GM23338 (cell line): ENCODE data around the gene ST8SIA4. TPM values are rescaled to one million over a fixed set of nuclear protein-coding genes. Genes with fewer than 3 reads are reported as not detected.

Experiments used
- ATAC-seq: fragments of 200-7000 bp; cut with Tn5 transposase; 3 replicates; pipeline ENCODE4 v1.9.1; 2020
- DNase-seq: peaks from one replicate; pipeline ENCODE4 v3.0.0-alpha.2; 2015; ENCODE audit warnings: low spot score
- H2AFZ ChIP-seq: fragments of 200-600 bp; sonication (generic); 2 replicates; pipeline ENCODE4 v1.8.0; 2016; ENCODE audit warnings: antibody characterized with exemption, mild to moderate bottlenecking, moderate library complexity
- H3F3A ChIP-seq: fragments of 200-600 bp; sonication (generic); replicated peaks from 2 replicates; pipeline ENCODE4 v1.8.0; 2017; ENCODE audit warnings: antibody characterized with exemption, mixed run types, low read depth
- H3K27ac ChIP-seq: fragments of 200-600 bp; sonication (generic); 2 replicates; pipeline ENCODE4 v1.6.1; 2016; ENCODE audit warnings: low read depth
- H3K27me3 ChIP-seq: fragments of 200-600 bp; sonication (generic); 2 replicates; pipeline ENCODE4 v1.8.0; 2016; ENCODE audit warnings: mild to moderate bottlenecking, mixed run types, moderate library complexity; ENCODE audit not compliant: insufficient read depth
- H3K36me3 ChIP-seq: fragments of 200-600 bp; sonication (generic); 2 replicates; pipeline ENCODE4 v1.8.0; 2016; ENCODE audit warnings: mild to moderate bottlenecking; ENCODE audit not compliant: insufficient read depth
- H3K4me1 ChIP-seq: fragments of 200-600 bp; sonication (generic); 2 replicates; pipeline ENCODE4 v1.8.0; 2016; ENCODE audit warnings: mild to moderate bottlenecking, moderate library complexity; ENCODE audit not compliant: insufficient read depth
- H3K4me2 ChIP-seq: fragments of 200-600 bp; sonication (generic); 2 replicates; pipeline ENCODE4 v1.7.1; 2017; ENCODE audit warnings: mixed run types
- H3K4me3 ChIP-seq: fragments of 200-600 bp; sonication (generic); 2 replicates; pipeline ENCODE4 v1.6.1; 2016; ENCODE audit warnings: mixed run types
- H3K79me2 ChIP-seq: fragments of 200-600 bp; sonication (generic); replicated peaks from 2 replicates; pipeline ENCODE4 v1.8.0; 2017; ENCODE audit warnings: mild to moderate bottlenecking; ENCODE audit not compliant: insufficient read depth
- H3K9me2 ChIP-seq: fragments of 200-600 bp; sonication (generic); 2 replicates; pipeline ENCODE4 v1.8.0; 2017; ENCODE audit not compliant: insufficient read depth
- H4K20me1 ChIP-seq: fragments of 200-600 bp; sonication (generic); replicated peaks from 2 replicates; pipeline ENCODE4 v1.8.0; 2017; ENCODE audit warnings: mild to moderate bottlenecking; ENCODE audit not compliant: insufficient read depth
- H3K27ac Mint-ChIP-seq: 2 replicates; pipeline ENCODE4 v1.8.0; 2020; ENCODE audit warnings: inconsistent platforms, mild to moderate bottlenecking, moderate library complexity, mixed read lengths
- H3K27me3 Mint-ChIP-seq: 3 replicates; pipeline ENCODE4 v1.8.0; 2022; ENCODE audit warnings: low read depth, mild to moderate bottlenecking, moderate library complexity, mixed read lengths, inconsistent platforms; ENCODE audit not compliant: insufficient read depth, poor library complexity
- H3K36me3 Mint-ChIP-seq: 3 replicates; pipeline ENCODE4 v1.8.0; 2021; ENCODE audit warnings: low read depth, mild to moderate bottlenecking, inconsistent platforms, moderate library complexity, mixed read lengths
- H3K4me1 Mint-ChIP-seq: 3 replicates; pipeline ENCODE4 v1.8.0; 2020; ENCODE audit warnings: mild to moderate bottlenecking, inconsistent platforms, mixed read lengths
- H3K4me3 Mint-ChIP-seq: 3 replicates; pipeline ENCODE4 v1.8.0; 2021; ENCODE audit warnings: moderate library complexity, mild to moderate bottlenecking, inconsistent platforms, mixed read lengths
- H3K9me3 Mint-ChIP-seq: 3 replicates; pipeline ENCODE4 v1.8.0; 2020; ENCODE audit warnings: moderate library complexity, mild to moderate bottlenecking, inconsistent platforms, mixed read lengths
- CREB1 ChIP-seq: fragments of 250-450 bp; sonication (Bioruptor Pico); IDR thresholded peaks from 2 replicates; pipeline ENCODE4 v1.5.0; 2020; ENCODE audit warnings: low read depth, mild to moderate bottlenecking, moderate library complexity
- EZH2 ChIP-seq: fragments of 200-600 bp; sonication (generic); IDR thresholded peaks from one replicate; pipeline ENCODE4 v1.8.0; 2017; ENCODE audit warnings: antibody characterized with exemption, mild to moderate bottlenecking, low read depth; ENCODE audit not compliant: unreplicated experiment
- EZH2phosphoT487 ChIP-seq: fragments of 200-600 bp; sonication (generic); IDR thresholded peaks from one replicate; pipeline ENCODE4 v1.8.1; 2018; ENCODE audit warnings: antibody characterized with exemption; ENCODE audit not compliant: unreplicated experiment
- JUNB ChIP-seq: IDR thresholded peaks from one replicate; pipeline ENCODE4 v1.6.1; 2016; ENCODE audit warnings: antibody characterized with exemption; ENCODE audit not compliant: unreplicated experiment
- NANOG ChIP-seq: IDR thresholded peaks from 2 replicates; pipeline ENCODE4 v1.6.1; 2016; ENCODE audit warnings: antibody characterized with exemption, borderline replicate concordance
- POLR2AphosphoS5 ChIP-seq: IDR thresholded peaks from 2 replicates; pipeline ENCODE4 v1.6.1; 2016; ENCODE audit warnings: antibody characterized with exemption, low read depth
- STAT1 ChIP-seq: IDR thresholded peaks from one replicate; pipeline ENCODE4 v1.6.1; 2016; ENCODE audit warnings: antibody characterized with exemption; ENCODE audit not compliant: unreplicated experiment
- ZNF114 ChIP-seq: fragments of 250-450 bp; sonication (Bioruptor Pico); IDR thresholded peaks from 2 replicates; pipeline ENCODE4 v1.5.0; 2020; ENCODE audit warnings: mild to moderate bottlenecking, moderate library complexity
- ZNF331 ChIP-seq: fragments of 250-450 bp; sonication (Bioruptor Pico); IDR thresholded peaks from 2 replicates; pipeline ENCODE4 v1.5.0; 2020; ENCODE audit warnings: low read depth, mild to moderate bottlenecking, moderate library complexity
- polyA plus RNA-seq: library from polyadenylated mRNA; unstranded; fragments of >200 nt; fragmentation: Nextera tagmentation; extraction: Ambion mirVana; gene quantifications from 2 replicates; pipeline ENCODE4 v1.2.1, GENCODE V29; 2016
- total RNA-seq: library from RNA; depleted of rRNA; stranded (reverse); fragments of >200 nt; shearing (Covaris generic); gene quantifications from 2 replicates; pipeline ENCODE4 v1.2.3, GENCODE V29; 2014
- TF ChIP-seq, protein P1 (sequence below): fragments of 250-450 bp; sonication (Bioruptor Pico); IDR thresholded peaks from 2 replicates; pipeline ENCODE4 v1.5.0; 2020; ENCODE audit warnings: mild to moderate bottlenecking, moderate library complexity
- TF ChIP-seq, protein P2 (sequence below), 2 experiments: fragments of 200-600 bp in 1 of 2; sonication (generic) in 1 of 2; conservative IDR thresholded peaks; 2 replicates each; pipeline versions ENCODE4 v1.5.1 to v1.6.1; 2016 to 2017; ENCODE audit warnings: antibody characterized with exemption in 2 of 2, low read depth in 2 of 2, mild to moderate bottlenecking in 2 of 2, moderate library complexity in 1 of 2
- TF ChIP-seq, protein P3 (sequence below): IDR thresholded peaks from one replicate; pipeline ENCODE4 v1.6.1; 2018; ENCODE audit warnings: antibody characterized with exemption; ENCODE audit not compliant: unreplicated experiment
- TF ChIP-seq, protein P4 (sequence below): IDR thresholded peaks from 2 replicates; pipeline ENCODE4 v1.6.1; 2016; ENCODE audit warnings: antibody characterized with exemption

Gene ST8SIA4
- total and polyA plus RNA-seq, 2 experiments from 2014 or later: 0.11 to 0.28 TPM

DNA sequence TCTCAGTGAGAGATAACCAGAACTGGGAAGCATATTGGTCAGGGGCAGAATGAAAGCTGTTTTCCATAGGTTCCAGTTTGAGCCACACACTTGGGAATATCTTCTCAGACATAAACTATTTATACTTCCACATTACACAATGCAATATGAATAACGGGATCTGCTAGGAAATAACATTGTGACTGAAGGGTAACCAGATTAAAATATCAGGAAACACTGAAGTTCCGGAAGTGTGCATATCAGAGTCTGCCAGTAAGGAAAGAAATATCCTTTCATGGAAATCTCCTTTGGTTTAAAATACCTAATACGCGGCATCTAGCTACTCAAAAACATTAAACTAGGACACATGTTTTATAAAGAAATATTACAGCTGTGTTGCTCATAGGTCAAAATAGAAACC is 56.3 kb downstream of the ST8SIA4 start:
- no peak overlapping the region for H3K27ac ChIP-seq
- H3K79me2 ChIP-seq: no peaks in the 10 kb centered on the region
- no peak overlapping the region for H3K27ac Mint-ChIP-seq
- ATAC-seq: no peak
- no peaks in the 10 kb centered on the region for H3F3A ChIP-seq
- no peak overlapping the region for H2AFZ ChIP-seq
- no peaks in the 10 kb centered on the region for H3K27me3 ChIP-seq
- no peaks in the 10 kb centered on the region for H3K36me3 ChIP-seq
- H3K4me2 ChIP-seq: no peak overlapping the region
- H3K27me3 Mint-ChIP-seq: no peaks in the 10 kb centered on the region
- H3K4me3 ChIP-seq: no peak overlapping the region
- H3K4me3 Mint-ChIP-seq: no peak overlapping the region
- no peaks in the 10 kb centered on the region for H3K9me2 ChIP-seq
- no peak for DNase-seq
- H4K20me1 ChIP-seq: no peaks in the 10 kb centered on the region
- TF ChIP-seq, protein P1, sequence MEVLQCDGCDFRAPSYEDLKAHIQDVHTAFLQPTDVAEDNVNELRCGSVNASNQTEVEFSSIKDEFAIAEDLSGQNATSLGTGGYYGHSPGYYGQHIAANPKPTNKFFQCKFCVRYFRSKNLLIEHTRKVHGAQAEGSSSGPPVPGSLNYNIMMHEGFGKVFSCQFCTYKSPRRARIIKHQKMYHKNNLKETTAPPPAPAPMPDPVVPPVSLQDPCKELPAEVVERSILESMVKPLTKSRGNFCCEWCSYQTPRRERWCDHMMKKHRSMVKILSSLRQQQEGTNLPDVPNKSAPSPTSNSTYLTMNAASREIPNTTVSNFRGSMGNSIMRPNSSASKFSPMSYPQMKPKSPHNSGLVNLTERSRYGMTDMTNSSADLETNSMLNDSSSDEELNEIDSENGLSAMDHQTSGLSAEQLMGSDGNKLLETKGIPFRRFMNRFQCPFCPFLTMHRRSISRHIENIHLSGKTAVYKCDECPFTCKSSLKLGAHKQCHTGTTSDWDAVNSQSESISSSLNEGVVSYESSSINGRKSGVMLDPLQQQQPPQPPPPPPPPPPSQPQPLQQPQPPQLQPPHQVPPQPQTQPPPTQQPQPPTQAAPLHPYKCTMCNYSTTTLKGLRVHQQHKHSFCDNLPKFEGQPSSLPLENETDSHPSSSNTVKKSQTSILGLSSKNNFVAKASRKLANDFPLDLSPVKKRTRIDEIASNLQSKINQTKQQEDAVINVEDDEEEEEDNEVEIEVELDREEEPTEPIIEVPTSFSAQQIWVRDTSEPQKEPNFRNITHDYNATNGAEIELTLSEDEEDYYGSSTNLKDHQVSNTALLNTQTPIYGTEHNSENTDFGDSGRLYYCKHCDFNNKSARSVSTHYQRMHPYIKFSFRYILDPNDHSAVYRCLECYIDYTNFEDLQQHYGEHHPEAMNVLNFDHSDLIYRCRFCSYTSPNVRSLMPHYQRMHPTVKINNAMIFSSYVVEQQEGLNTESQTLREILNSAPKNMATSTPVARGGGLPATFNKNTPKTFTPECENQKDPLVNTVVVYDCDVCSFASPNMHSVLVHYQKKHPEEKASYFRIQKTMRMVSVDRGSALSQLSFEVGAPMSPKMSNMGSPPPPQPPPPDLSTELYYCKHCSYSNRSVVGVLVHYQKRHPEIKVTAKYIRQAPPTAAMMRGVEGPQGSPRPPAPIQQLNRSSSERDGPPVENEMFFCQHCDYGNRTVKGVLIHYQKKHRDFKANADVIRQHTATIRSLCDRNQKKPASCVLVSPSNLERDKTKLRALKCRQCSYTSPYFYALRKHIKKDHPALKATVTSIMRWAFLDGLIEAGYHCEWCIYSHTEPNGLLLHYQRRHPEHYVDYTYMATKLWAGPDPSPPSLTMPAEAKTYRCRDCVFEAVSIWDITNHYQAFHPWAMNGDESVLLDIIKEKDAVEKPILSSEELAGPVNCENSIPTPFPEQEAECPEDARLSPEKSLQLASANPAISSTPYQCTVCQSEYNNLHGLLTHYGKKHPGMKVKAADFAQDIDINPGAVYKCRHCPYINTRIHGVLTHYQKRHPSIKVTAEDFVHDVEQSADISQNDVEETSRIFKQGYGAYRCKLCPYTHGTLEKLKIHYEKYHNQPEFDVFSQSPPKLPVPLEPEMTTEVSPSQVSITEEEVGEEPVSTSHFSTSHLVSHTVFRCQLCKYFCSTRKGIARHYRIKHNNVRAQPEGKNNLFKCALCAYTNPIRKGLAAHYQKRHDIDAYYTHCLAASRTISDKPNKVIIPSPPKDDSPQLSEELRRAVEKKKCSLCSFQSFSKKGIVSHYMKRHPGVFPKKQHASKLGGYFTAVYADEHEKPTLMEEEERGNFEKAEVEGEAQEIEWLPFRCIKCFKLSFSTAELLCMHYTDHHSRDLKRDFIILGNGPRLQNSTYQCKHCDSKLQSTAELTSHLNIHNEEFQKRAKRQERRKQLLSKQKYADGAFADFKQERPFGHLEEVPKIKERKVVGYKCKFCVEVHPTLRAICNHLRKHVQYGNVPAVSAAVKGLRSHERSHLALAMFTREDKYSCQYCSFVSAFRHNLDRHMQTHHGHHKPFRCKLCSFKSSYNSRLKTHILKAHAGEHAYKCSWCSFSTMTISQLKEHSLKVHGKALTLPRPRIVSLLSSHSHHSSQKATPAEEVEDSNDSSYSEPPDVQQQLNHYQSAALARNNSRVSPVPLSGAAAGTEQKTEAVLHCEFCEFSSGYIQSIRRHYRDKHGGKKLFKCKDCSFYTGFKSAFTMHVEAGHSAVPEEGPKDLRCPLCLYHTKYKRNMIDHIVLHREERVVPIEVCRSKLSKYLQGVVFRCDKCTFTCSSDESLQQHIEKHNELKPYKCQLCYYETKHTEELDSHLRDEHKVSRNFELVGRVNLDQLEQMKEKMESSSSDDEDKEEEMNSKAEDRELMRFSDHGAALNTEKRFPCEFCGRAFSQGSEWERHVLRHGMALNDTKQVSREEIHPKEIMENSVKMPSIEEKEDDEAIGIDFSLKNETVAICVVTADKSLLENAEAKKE (CRISPR knock-in tag): no peak
- TF ChIP-seq JUNB (no peak), ZNF331 (CRISPR knock-in tag) (no peak), ZNF114 (CRISPR knock-in tag) (no peak), EZH2phosphoT487 (no peak), CREB1 (no peak), NANOG (no peak), EZH2 (no peak), POLR2AphosphoS5 (no peak), STAT1 (no peak)
- TF ChIP-seq, protein P2, sequence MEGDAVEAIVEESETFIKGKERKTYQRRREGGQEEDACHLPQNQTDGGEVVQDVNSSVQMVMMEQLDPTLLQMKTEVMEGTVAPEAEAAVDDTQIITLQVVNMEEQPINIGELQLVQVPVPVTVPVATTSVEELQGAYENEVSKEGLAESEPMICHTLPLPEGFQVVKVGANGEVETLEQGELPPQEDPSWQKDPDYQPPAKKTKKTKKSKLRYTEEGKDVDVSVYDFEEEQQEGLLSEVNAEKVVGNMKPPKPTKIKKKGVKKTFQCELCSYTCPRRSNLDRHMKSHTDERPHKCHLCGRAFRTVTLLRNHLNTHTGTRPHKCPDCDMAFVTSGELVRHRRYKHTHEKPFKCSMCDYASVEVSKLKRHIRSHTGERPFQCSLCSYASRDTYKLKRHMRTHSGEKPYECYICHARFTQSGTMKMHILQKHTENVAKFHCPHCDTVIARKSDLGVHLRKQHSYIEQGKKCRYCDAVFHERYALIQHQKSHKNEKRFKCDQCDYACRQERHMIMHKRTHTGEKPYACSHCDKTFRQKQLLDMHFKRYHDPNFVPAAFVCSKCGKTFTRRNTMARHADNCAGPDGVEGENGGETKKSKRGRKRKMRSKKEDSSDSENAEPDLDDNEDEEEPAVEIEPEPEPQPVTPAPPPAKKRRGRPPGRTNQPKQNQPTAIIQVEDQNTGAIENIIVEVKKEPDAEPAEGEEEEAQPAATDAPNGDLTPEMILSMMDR (conservative IDR thresholded peaks at IDR 0.05; ENCODE audit: low read depth in 2 of 2): no peak
- TF ChIP-seq, protein P3, sequence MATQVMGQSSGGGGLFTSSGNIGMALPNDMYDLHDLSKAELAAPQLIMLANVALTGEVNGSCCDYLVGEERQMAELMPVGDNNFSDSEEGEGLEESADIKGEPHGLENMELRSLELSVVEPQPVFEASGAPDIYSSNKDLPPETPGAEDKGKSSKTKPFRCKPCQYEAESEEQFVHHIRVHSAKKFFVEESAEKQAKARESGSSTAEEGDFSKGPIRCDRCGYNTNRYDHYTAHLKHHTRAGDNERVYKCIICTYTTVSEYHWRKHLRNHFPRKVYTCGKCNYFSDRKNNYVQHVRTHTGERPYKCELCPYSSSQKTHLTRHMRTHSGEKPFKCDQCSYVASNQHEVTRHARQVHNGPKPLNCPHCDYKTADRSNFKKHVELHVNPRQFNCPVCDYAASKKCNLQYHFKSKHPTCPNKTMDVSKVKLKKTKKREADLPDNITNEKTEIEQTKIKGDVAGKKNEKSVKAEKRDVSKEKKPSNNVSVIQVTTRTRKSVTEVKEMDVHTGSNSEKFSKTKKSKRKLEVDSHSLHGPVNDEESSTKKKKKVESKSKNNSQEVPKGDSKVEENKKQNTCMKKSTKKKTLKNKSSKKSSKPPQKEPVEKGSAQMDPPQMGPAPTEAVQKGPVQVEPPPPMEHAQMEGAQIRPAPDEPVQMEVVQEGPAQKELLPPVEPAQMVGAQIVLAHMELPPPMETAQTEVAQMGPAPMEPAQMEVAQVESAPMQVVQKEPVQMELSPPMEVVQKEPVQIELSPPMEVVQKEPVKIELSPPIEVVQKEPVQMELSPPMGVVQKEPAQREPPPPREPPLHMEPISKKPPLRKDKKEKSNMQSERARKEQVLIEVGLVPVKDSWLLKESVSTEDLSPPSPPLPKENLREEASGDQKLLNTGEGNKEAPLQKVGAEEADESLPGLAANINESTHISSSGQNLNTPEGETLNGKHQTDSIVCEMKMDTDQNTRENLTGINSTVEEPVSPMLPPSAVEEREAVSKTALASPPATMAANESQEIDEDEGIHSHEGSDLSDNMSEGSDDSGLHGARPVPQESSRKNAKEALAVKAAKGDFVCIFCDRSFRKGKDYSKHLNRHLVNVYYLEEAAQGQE: no peak
- TF ChIP-seq, protein P4, sequence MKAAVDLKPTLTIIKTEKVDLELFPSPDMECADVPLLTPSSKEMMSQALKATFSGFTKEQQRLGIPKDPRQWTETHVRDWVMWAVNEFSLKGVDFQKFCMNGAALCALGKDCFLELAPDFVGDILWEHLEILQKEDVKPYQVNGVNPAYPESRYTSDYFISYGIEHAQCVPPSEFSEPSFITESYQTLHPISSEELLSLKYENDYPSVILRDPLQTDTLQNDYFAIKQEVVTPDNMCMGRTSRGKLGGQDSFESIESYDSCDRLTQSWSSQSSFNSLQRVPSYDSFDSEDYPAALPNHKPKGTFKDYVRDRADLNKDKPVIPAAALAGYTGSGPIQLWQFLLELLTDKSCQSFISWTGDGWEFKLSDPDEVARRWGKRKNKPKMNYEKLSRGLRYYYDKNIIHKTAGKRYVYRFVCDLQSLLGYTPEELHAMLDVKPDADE: no peak
- H3K4me1 ChIP-seq: peaks cover under 1% of the 10 kb centered on the region; the same call in 1 of the 2 replicates
- no peaks in the 10 kb centered on the region for H3K36me3 Mint-ChIP-seq
- H3K4me1 Mint-ChIP-seq: peaks cover under 1% of the 10 kb centered on the region
- H3K9me3 Mint-ChIP-seq: no peaks in the 10 kb centered on the region
